Activated CD8-positive, alpha-beta memory T cell treated with anti-CD3 and anti-CD28 coated beads, Interleukin-2, amount 10 ng/mL, durations not matched to agents 7 days and 5 days (primary cell): Measurements from ENCODE around the gene TRIM42. TPM values are rescaled to one million over a fixed set of nuclear protein-coding genes. Genes with fewer than 3 reads are reported as not detected.

Source experiments
- ATAC-seq: fragments of 150-1000 bp; cut with Tn5 transposase; one replicate; pipeline ENCODE4 v1.10.0; 2021; ENCODE audit warnings: moderate library complexity
- CTCF ChIA-PET: fragments of 350-600 bp; sonication (Branson Sonifier 250); formaldehyde crosslinking; loops from one replicate; lab custom pipeline; 2021; ENCODE audit warnings: antibody characterized with exemption; lab: Charles Lee
- DNase-seq: peaks from one replicate; pipeline ENCODE4 v3.0.0-alpha.2; 2020
- H3K27ac Mint-ChIP-seq: one replicate; pipeline ENCODE4 v1.8.0; 2021; ENCODE audit warnings: mild to moderate bottlenecking, mixed read lengths
- H3K27me3 Mint-ChIP-seq: one replicate; pipeline ENCODE4 v1.8.0; 2021; ENCODE audit warnings: mixed read lengths
- H3K36me3 Mint-ChIP-seq: one replicate; pipeline ENCODE4 v1.8.0; 2021; ENCODE audit warnings: mild to moderate bottlenecking, mixed read lengths
- H3K4me1 Mint-ChIP-seq: one replicate; pipeline ENCODE4 v1.8.0; 2021; ENCODE audit warnings: mixed read lengths
- H3K4me3 Mint-ChIP-seq: one replicate; pipeline ENCODE4 v1.8.0; 2021; ENCODE audit warnings: mild to moderate bottlenecking, moderate library complexity, mixed read lengths
- H3K9me3 Mint-ChIP-seq: one replicate; pipeline ENCODE4 v1.8.0; 2022; ENCODE audit warnings: low read depth, mixed read lengths
- total RNA-seq, 2 experiments: library from RNA; stranded (reverse); gene quantifications; one replicate each; pipeline ENCODE4 v1.2.3, GENCODE V29; 2021

TRIM42 gene
- total RNA-seq, 2 experiments from 2014 or later = not detected

GRCh38 chr3:140719841-140720614 is 42.2 kb downstream of the TRIM42 start:
- no peak overlapping the region for H3K4me3 Mint-ChIP-seq
- CTCF ChIA-PET = no interaction called here
- H3K4me1 Mint-ChIP-seq = peaks cover 5% of the 10 kb centered on the region
- H3K9me3 Mint-ChIP-seq = no peaks in the 10 kb centered on the region
- ATAC-seq = no peak
- H3K36me3 Mint-ChIP-seq = no peaks in the 10 kb centered on the region
- no peak overlapping the region for H3K27ac Mint-ChIP-seq
- no peaks in the 10 kb centered on the region for H3K27me3 Mint-ChIP-seq
- no peak for DNase-seq

GRCh38 chr3:140723576-140723975 is 45.7 kb downstream of the TRIM42 start:
- no peaks in the 10 kb centered on the region for H3K9me3 Mint-ChIP-seq
- no peaks in the 10 kb centered on the region for H3K27me3 Mint-ChIP-seq
- CTCF ChIA-PET = no interaction called here
- DNase-seq (no peak), ATAC-seq (no peak)
- no peaks in the 10 kb centered on the region for H3K4me1 Mint-ChIP-seq
- no peak overlapping the region for H3K4me3 Mint-ChIP-seq
- H3K27ac Mint-ChIP-seq = no peak overlapping the region
- no peaks in the 10 kb centered on the region for H3K36me3 Mint-ChIP-seq

GRCh38 chr3:140724856-140725812 is 47.3 kb downstream of the TRIM42 start:
- Mint-ChIP-seq H3K27ac (no peak overlapping the region), H3K4me1 (no peaks in the 10 kb centered on the region), H3K36me3 (no peaks in the 10 kb centered on the region), H3K4me3 (no peak overlapping the region), H3K9me3 (no peaks in the 10 kb centered on the region), H3K27me3 (peaks cover 4% of the 10 kb centered on the region)
- DNase-seq = no peak
- CTCF ChIA-PET = no interaction called here
- ATAC-seq = no peak

- ATAC-seq (no peak), DNase-seq (no peak)
- Mint-ChIP-seq H3K27me3 (peaks cover 6% of the 10 kb centered on the region), H3K4me3 (no peak overlapping the region), H3K4me1 (no peaks in the 10 kb centered on the region), H3K36me3 (no peaks in the 10 kb centered on the region), H3K27ac (no peak overlapping the region), H3K9me3 (no peaks in the 10 kb centered on the region)
- CTCF ChIA-PET = no interaction called here
Observed at GRCh38 chr3:140726066-140726465, 48.2 kb downstream of the TRIM42 start.

- Mint-ChIP-seq H3K36me3 (no peaks in the 10 kb centered on the region), H3K4me3 (no peak overlapping the region), H3K27me3 (peaks cover 9% of the 10 kb centered on the region), H3K9me3 (no peaks in the 10 kb centered on the region), H3K4me1 (peaks cover 11% of the 10 kb centered on the region), H3K27ac (no peak overlapping the region)
- ATAC-seq (no peak), DNase-seq (no peak)
- CTCF ChIA-PET = no interaction called here
Observed at GRCh38 chr3:140727886-140728285, 50.0 kb downstream of the TRIM42 start.

- H3K4me1 Mint-ChIP-seq = peaks cover 11% of the 10 kb centered on the region
- H3K4me3 Mint-ChIP-seq = no peak overlapping the region
- H3K27me3 Mint-ChIP-seq = peaks cover 10% of the 10 kb centered on the region
- no peak overlapping the region for H3K27ac Mint-ChIP-seq
- no peaks in the 10 kb centered on the region for H3K36me3 Mint-ChIP-seq
- ATAC-seq (no peak), DNase-seq (no peak)
- CTCF ChIA-PET = no interaction called here
- no peaks in the 10 kb centered on the region for H3K9me3 Mint-ChIP-seq
Observed at GRCh38 chr3:140731440-140732119, 53.7 kb downstream of the TRIM42 start.

- peaks cover 11% of the 10 kb centered on the region for H3K4me1 Mint-ChIP-seq
- peaks cover 10% of the 10 kb centered on the region for H3K27me3 Mint-ChIP-seq
- no peak for ATAC-seq
- H3K36me3 Mint-ChIP-seq = no peaks in the 10 kb centered on the region
- no peak overlapping the region for H3K27ac Mint-ChIP-seq
- H3K9me3 Mint-ChIP-seq = no peaks in the 10 kb centered on the region
- DNase-seq = no peak
- CTCF ChIA-PET = no interaction called here
- H3K4me3 Mint-ChIP-seq = no peak overlapping the region
Observed at GRCh38 chr3:140733623-140734022, 55.8 kb downstream of the TRIM42 start.

- H3K4me1 Mint-ChIP-seq = peaks cover 4% of the 10 kb centered on the region
- no peaks in the 10 kb centered on the region for H3K9me3 Mint-ChIP-seq
- H3K4me3 Mint-ChIP-seq = no peak overlapping the region
- CTCF ChIA-PET = interaction anchor here (1.0 kb wide), 1 partner anchor 125 kb away, joined by 3 read pairs; no protein-coding TSS in a partner anchor
- H3K27ac Mint-ChIP-seq = no peak overlapping the region
- no peak for DNase-seq
- no peak for ATAC-seq
- H3K36me3 Mint-ChIP-seq = no peaks in the 10 kb centered on the region
- peaks cover 5% of the 10 kb centered on the region for H3K27me3 Mint-ChIP-seq
Observed at GRCh38 chr3:140736863-140737460, 59.1 kb downstream of the TRIM42 start.

GRCh38 chr3:140742116-140742515 is 64.3 kb downstream of the TRIM42 start:
- no peaks in the 10 kb centered on the region for H3K4me1 Mint-ChIP-seq
- H3K36me3 Mint-ChIP-seq = no peaks in the 10 kb centered on the region
- no peak overlapping the region for H3K4me3 Mint-ChIP-seq
- CTCF ChIA-PET = no interaction called here
- ATAC-seq = no peak
- peaks cover 5% of the 10 kb centered on the region for H3K27me3 Mint-ChIP-seq
- H3K27ac Mint-ChIP-seq = no peak overlapping the region
- no peaks in the 10 kb centered on the region for H3K9me3 Mint-ChIP-seq
- peak; percentile 4 for DNase-seq

- H3K27ac Mint-ChIP-seq = no peak overlapping the region
- no peak for ATAC-seq
- no peaks in the 10 kb centered on the region for H3K9me3 Mint-ChIP-seq
- no peak for DNase-seq
- H3K4me3 Mint-ChIP-seq = no peak overlapping the region
- no peaks in the 10 kb centered on the region for H3K36me3 Mint-ChIP-seq
- H3K27me3 Mint-ChIP-seq = peaks cover 8% of the 10 kb centered on the region
- CTCF ChIA-PET = no interaction called here
- H3K4me1 Mint-ChIP-seq = no peaks in the 10 kb centered on the region
Observed at GRCh38 chr3:140748171-140748570, 70.3 kb downstream of the TRIM42 start.

GRCh38 chr3:140748903-140749302 is 71.0 kb downstream of the TRIM42 start:
- Mint-ChIP-seq H3K36me3 (no peaks in the 10 kb centered on the region), H3K4me3 (no peak overlapping the region), H3K4me1 (no peaks in the 10 kb centered on the region), H3K27me3 (peaks cover 4% of the 10 kb centered on the region), H3K27ac (no peak overlapping the region), H3K9me3 (no peaks in the 10 kb centered on the region)
- CTCF ChIA-PET = no interaction called here
- DNase-seq = no peak
- ATAC-seq = no peak
